H1 (cell line): Measurements from ENCODE around the gene ADNP. TPM values are rescaled to one million over a fixed set of nuclear protein-coding genes. Genes with fewer than 3 reads are reported as not detected.

Experiments
- CTBP2 ChIP-seq: IDR thresholded peaks from 2 replicates; pipeline ENCODE4 v1.7.0; 2011; ENCODE audit warnings: borderline replicate concordance, mild to moderate bottlenecking, moderate library complexity, mixed read lengths, low read length; ENCODE audit not compliant: insufficient read depth, insufficient read length
- HDAC6 ChIP-seq: IDR thresholded peaks from one replicate; pipeline ENCODE4 v1.7.1; 2012; ENCODE audit warnings: low read depth, mild to moderate bottlenecking, inconsistent platforms, low read length, moderate library complexity
- SIN3A ChIP-seq, 2 experiments: IDR thresholded peaks in 1 of 2; conservative IDR thresholded peaks in 1 of 2; 2 replicates each; pipeline ENCODE4 v1.6.1; 2011 to 2012; ENCODE audit warnings: low read length in 2 of 2, improper control_type of control experiment in 1 of 2, low read depth in 1 of 2, mild to moderate bottlenecking in 1 of 2
- TBP ChIP-seq: IDR thresholded peaks from 2 replicates; pipeline ENCODE4 v1.6.1; 2011; ENCODE audit warnings: low read depth, low read length, improper control_type of control experiment
- polyA plus RNA-seq, 7 experiments: library from polyadenylated mRNA; depleted of rRNA in 3 of 7; stranded (reverse) in 5 of 7; unstranded in 2 of 7; fragments of >200 nt in 5 of 7; fragments of 200-250 nt in 2 of 7; gene quantifications; 1 replicate in 5 of 7; 2 replicates in 1 of 7; 4 replicates in 1 of 7; pipeline versions ENCODE4 v1.2.1 to v1.2.3, GENCODE V29; 2011 to 2013; ENCODE audit warnings: missing spikeins in 2 of 7, mixed read lengths in 2 of 7
- total RNA-seq: library from RNA; stranded (reverse); fragmentation: NEBNext Ultra II Directional; extraction: Animal tissue kit (Norgen Biotek cat#: 25700); gene quantifications from 2 replicates; pipeline ENCODE4 v1.2.1, GENCODE V29; 2021

The ADNP gene
- total and polyA plus RNA-seq, 2 of the 8 experiments (the other 6 are each of a cell fraction or from before 2014, with no cell fraction given): 31.6 to 123 TPM

- TF ChIP-seq HDAC6 (no peak), TBP (no peak), SIN3A (conservative IDR thresholded peaks at IDR 0.05 in 1 of 2, IDR thresholded peaks at IDR 0.05 in 1 of 2; ENCODE audit: low read depth in 1 of 2, low read length in 2 of 2) (no peak), CTBP2 (no peak)
Observed at GRCh38 chr20:50874758-50875665, 56.2 kb downstream of the ADNP start (continued).
